NT2/D1 (cell line): ENCODE measurements around the gene INTS4.
"Not testable (repeated sequence)": the region's sequence is repeated elsewhere in the genome, so short reads cannot be mapped to it uniquely, and the experiment has no call there.

ENCODE experiments used
- DNase-seq: peaks from one replicate; pipeline ENCODE4 v3.0.0-alpha.2; 2011; ENCODE audit warnings: low read depth, low spot score
- H3K27me3 ChIP-seq: 2 replicates; pipeline ENCODE4 v1.6.0; 2011; ENCODE audit warnings: mild to moderate bottlenecking; ENCODE audit not compliant: insufficient read length, insufficient read depth
- H3K36me3 ChIP-seq: 2 replicates; pipeline ENCODE4 v1.6.1; 2011; ENCODE audit warnings: mild to moderate bottlenecking, low read length, mixed read lengths; ENCODE audit not compliant: insufficient read depth, insufficient read length
- H3K4me1 ChIP-seq: 2 replicates; pipeline ENCODE4 v1.5.1; 2011; ENCODE audit not compliant: insufficient read depth, insufficient read length
- H3K4me3 ChIP-seq: 2 replicates; pipeline ENCODE4 v1.5.1; 2011; ENCODE audit warnings: low read depth; ENCODE audit not compliant: insufficient read length
- H3K9ac ChIP-seq: 2 replicates; pipeline ENCODE4 v1.6.0; 2011; ENCODE audit warnings: low read depth; ENCODE audit not compliant: insufficient read length
- H3K9me3 ChIP-seq: 2 replicates; pipeline ENCODE4 v1.5.1; 2011; ENCODE audit warnings: mild to moderate bottlenecking, low read length; ENCODE audit not compliant: insufficient read depth
- SUZ12 ChIP-seq: IDR thresholded peaks from 2 replicates; pipeline ENCODE4 v1.6.1; 2011; ENCODE audit not compliant: insufficient read length, insufficient read depth; ENCODE audit errors: extremely low read depth
- YY1 ChIP-seq: IDR thresholded peaks from 2 replicates; pipeline ENCODE4 v1.6.1; 2011; ENCODE audit not compliant: insufficient read length, insufficient read depth
- ZNF274 ChIP-seq: IDR thresholded peaks from 2 replicates; pipeline ENCODE4 v1.6.1; 2011; ENCODE audit warnings: mild to moderate bottlenecking, low read depth, low read length

Gene INTS4

GRCh38 chr11:77854838-77855237, 139.6 kb downstream of the INTS4 start:
- TF ChIP-seq SUZ12 (no peak), ZNF274 (no peak), YY1 (no peak)
- no peak for DNase-seq

GRCh38 chr11:77851503-77851902, 143.0 kb downstream of the INTS4 start:
- DNase-seq, result no peak
- TF ChIP-seq ZNF274, result no peak
- no peak for TF ChIP-seq SUZ12
- no peak for TF ChIP-seq YY1
- H3K4me3 ChIP-seq, result no peak overlapping the region
- H3K4me1 ChIP-seq, result no peaks in the 10 kb centered on the region
- H3K9me3 ChIP-seq, result peaks cover 32% of the 10 kb centered on the region; the same call in 1 of the 2 replicates
- H3K27me3 ChIP-seq, result no peaks in the 10 kb centered on the region
- H3K36me3 ChIP-seq, result peaks cover 9% of the 10 kb centered on the region
- H3K9ac ChIP-seq, result no peak overlapping the region

More at GRCh38 chr11:77854838-77855237, 139.6 kb downstream of the INTS4 start:
- H3K9me3 ChIP-seq, result peaks cover 39% of the 10 kb centered on the region; the same call in 1 of the 2 replicates
- no peak overlapping the region for H3K9ac ChIP-seq
- no peaks in the 10 kb centered on the region for H3K4me1 ChIP-seq
- H3K27me3 ChIP-seq, result no peaks in the 10 kb centered on the region
- H3K4me3 ChIP-seq, result no peak overlapping the region
- H3K36me3 ChIP-seq, result peaks cover 6% of the 10 kb centered on the region

GRCh38 chr11:77843700-77844099, 150.8 kb downstream of the INTS4 start:
- not testable (repeated sequence) for H3K4me3 ChIP-seq, H3K9me3 ChIP-seq, DNase-seq, H3K27me3 ChIP-seq, H3K9ac ChIP-seq, H3K4me1 ChIP-seq, H3K36me3 ChIP-seq

- TF ChIP-seq YY1 (no peak), ZNF274 (no peak), SUZ12 (no peak)
- H3K36me3 ChIP-seq, result peaks cover 5% of the 10 kb centered on the region
- no peak for DNase-seq
- no peak overlapping the region for H3K9ac ChIP-seq
- no peaks in the 10 kb centered on the region for H3K27me3 ChIP-seq
- H3K9me3 ChIP-seq, result no peaks in the 10 kb centered on the region
- no peak overlapping the region for H3K4me3 ChIP-seq
- H3K4me1 ChIP-seq, result no peaks in the 10 kb centered on the region
Observed at GRCh38 chr11:77842441-77843121, 151.9 kb downstream of the INTS4 start.

GRCh38 chr11:77833302-77833701, 161.2 kb downstream of the INTS4 start:
- Histone ChIP-seq H3K36me3 (no peaks in the 10 kb centered on the region), H3K9me3 (peaks cover 7% of the 10 kb centered on the region; the same call in 1 of the 2 replicates), H3K4me1 (no peaks in the 10 kb centered on the region), H3K9ac (no peak overlapping the region), H3K27me3 (no peaks in the 10 kb centered on the region), H3K4me3 (no peak overlapping the region)
- TF ChIP-seq YY1 (no peak), ZNF274 (no peak), SUZ12 (no peak)
- DNase-seq, result no peak

- Histone ChIP-seq H3K9ac (no peak overlapping the region), H3K9me3 (peaks cover 7% of the 10 kb centered on the region; the same call in 1 of the 2 replicates), H3K36me3 (no peaks in the 10 kb centered on the region), H3K27me3 (no peaks in the 10 kb centered on the region), H3K4me3 (no peak overlapping the region), H3K4me1 (no peaks in the 10 kb centered on the region)
- TF ChIP-seq SUZ12 (no peak), YY1 (no peak), ZNF274 (no peak)
- no peak for DNase-seq
Observed at GRCh38 chr11:77828926-77829325, 165.5 kb downstream of the INTS4 start.
